HG03280 (cell line): ENCODE results near the gene PRKAG2.

Source experiments
- ATAC-seq: cut with Tn5 transposase; IDR thresholded peaks from one replicate; pipeline ENCODE4 v1.9.1; 2021; ENCODE audit warnings: mild to moderate bottlenecking, moderate library complexity; ENCODE audit not compliant: unreplicated experiment

PRKAG2 gene

DNA sequence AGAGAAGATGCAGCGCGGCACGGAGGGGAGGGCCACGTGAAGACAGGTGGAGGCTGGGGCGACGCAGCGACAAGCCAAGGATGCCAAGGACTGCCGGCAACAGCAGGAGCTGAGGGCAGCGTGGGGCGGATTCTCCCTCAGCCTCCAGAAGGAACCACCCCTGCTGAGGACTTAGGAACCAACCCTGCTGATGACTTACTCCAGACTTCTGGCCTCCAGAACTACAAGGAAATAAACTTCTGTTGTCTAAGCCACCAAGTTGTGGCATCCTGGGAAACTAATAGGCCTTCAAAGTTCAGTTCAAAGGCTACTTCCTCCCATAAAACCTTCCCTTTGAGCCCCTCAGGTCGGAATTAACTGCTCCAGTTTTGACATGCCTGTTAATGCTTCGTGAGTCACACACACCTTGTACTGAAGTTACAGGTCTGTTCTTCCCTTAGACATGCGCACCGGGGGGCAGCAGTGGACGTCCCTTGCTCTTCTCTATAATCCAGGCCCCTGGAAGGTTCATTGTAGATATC is 268.8 kb downstream of the PRKAG2 start:
- no peak for ATAC-seq

DNA sequence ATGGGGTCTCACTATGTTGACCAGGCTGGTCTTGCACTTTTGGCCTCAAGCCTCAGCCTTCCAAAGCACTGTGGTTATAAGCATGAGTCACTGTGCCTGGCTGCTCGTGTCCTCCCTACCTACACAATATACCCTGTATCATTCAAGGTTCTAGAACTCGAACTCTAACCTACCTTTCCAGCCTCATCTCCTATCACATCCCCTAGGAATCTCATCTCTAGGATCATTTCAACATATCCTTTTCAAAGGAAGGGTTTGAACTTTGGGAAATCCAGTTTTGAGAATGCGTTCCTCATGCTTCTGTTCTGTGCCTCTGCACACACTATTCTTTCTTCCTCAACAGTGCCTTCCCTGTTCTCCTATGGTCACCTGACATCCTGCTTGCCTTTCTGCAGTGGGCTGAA is 269.4 kb downstream of the PRKAG2 start:
- ATAC-seq, result no peak

DNA sequence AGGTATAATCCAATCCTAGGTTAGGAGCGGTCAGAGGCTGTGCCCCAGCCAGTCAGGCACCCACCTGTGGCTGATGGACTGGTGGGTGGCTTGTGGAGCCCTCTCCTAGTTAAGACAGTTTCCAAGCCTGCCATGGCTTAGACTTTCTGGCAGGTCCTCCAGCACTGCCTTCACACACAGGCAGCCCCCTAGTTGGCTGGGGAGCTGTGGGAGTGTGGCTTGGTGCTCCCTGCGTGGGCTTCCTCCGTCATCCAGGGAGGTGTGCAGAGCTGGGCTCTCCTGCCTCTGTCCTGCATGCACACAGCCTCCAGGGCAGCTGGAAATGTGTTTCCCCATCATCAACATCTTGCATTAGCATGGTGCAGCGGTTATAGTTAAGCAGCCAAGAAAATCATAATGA is 273.0 kb downstream of the PRKAG2 start:
- ATAC-seq, result no peak

DNA sequence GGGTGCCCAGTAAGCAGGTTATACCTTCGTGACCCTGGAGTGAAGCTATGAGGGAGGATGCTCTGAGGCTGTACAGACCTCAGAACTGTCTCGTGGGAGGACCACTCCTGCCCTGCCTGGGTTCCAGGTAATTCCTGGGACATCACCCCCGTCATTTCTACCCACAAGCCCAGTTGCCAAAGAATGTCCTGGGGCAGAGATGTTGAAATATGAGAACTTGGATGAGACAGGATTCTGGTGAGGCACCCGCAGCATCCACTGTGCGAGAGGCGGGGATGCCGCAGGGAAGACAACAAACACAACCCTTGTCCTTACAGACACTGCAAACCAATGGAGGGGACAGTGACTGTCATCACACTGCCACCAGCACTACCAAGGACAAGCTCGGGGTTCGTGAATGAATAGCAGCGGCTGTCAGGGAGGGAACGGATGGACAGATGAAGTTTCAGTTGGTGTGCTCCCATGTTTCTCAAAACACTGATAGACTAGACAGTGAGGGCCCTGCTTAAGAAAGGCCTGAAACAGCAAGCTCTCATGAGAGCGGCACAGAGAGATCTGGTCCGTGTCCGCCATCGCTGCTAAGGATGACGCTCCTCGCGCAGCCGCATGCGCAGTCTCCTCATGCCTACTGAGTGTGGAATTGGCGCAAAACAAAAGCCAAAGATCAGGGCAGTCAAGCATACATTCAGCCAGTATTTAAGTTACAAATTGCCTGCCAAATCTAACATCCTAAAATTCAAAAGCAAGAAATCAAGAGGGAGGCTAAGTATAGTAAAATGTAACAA is 275.2 kb downstream of the PRKAG2 start:
- no peak for ATAC-seq

DNA sequence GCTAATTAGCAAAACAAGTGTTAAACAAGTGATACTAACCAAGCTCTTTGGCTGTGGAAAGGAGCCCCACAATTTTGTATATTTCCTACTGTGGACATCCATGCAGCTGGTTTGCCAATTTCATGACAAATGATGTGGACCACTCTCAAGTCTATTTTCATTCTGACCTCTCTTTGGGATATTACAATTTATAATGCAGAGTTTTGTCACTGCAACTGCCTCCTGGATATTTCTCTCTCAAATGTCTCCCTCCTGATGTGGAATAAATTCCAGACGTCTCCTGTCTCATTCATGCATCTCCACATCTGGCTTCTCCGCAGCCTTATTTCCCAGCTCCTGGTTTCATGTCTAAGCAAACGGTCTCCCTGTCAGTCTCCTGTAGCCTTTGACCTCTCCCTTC is 276.6 kb downstream of the PRKAG2 start:
- no peak for ATAC-seq

DNA sequence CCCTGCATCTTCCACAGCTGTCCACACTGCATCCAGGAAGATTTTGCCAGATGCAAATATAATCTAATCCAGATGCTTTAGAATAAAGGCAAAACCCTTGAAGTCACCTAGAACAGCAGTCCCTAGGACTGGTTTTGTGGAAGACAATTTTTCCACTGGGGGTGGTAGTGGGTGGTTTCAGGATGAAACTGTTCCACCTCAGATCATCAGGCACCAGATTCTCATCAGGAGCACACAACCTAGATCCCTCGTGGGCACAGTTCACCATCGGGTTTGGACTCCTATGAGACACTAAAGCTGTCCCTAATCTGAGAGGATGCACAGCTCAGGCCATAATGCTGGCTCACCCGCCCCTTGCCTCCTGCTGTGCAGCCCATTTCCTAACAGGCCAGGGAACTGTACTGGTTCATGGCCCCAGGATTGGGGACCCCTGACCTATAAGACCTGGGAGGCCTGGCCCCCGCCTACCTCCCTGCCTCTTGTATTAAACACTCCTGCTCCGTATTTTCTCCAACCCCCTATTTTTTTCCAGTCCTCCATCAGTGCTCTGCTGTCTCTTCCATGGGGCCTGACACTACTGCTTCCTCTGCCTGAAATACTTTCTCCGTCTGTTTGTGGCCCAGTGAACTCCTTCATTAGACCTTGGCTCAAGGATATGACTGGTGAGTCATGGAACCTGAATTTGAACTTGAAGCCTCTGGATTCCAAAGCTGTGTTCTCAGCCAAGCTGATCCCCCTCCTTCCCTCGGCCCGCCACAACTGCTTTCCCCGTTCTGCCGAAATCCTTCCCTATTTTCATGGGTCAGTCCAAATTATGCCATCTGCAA is 277.3 kb downstream of the PRKAG2 start:
- ATAC-seq, result no peak

DNA sequence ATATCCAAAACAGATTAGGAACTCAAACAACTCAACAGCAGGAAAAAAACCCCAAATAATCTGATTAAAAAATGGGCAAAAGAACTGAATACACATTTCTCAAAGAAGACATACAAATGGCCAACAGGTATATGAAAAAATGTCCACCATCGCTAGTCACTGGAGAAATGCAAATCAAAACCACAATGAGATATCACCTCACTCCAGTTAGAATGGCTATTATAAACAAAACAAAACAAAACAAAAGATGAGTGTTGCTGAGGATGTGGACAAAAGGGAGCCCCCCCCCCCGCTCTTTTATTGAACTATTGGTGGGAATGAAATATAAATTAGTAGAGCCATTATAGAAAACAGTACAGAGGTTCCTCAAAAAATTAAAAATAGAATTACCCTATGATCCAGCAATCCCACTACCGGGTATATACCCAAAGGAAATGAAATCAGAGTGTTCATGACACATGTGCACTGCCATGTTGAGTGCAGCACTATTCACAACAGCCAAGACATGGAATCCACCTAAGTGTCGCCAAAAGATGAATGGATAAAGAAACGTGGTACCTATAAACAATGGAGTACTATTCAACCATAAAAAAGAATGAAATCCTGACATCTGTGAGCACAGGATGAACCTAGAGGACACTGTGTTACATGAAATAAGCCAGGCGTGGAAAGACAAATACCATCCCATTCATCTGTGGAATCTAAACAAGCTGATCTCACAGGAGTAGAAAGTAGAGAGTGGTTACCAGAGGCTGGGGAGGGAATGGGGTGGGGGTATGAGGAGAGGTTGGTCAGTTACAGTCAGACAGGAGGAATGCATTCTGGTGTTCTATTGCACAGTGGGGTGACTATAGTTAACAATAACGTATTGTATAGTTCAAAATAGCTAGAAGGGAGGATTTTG is 279.1 kb downstream of the PRKAG2 start:
- no peak for ATAC-seq

DNA sequence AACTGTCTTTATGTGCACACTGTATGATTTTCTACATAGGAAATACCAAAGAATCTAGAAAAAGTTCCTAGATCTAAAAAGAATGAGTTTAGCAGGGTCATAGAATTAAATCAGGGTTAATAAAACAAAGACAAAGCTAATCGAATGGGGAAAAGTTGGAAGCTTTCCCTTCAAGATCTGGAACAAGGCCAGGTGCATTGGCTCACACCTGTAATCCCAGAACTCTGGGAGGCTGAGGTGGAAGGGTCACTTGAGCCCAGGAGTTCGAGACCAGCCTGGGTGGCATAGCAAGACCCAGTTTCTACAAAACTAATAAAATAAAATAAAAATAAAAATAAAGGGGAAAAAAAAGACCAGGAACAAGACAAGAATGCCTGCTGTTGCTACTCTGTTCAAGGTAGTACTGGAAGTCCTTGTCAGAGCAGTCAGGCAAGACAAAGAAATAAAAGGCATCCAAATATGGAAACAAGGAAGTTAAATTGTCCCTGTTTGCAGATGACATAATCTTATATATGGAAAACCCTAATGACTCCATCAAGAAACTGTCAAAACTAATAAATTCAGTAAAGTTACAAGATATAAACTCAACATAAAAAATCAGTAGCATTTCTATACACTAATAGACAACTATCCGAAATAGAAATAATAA is 281.1 kb downstream of the PRKAG2 start:
- no peak for ATAC-seq

DNA sequence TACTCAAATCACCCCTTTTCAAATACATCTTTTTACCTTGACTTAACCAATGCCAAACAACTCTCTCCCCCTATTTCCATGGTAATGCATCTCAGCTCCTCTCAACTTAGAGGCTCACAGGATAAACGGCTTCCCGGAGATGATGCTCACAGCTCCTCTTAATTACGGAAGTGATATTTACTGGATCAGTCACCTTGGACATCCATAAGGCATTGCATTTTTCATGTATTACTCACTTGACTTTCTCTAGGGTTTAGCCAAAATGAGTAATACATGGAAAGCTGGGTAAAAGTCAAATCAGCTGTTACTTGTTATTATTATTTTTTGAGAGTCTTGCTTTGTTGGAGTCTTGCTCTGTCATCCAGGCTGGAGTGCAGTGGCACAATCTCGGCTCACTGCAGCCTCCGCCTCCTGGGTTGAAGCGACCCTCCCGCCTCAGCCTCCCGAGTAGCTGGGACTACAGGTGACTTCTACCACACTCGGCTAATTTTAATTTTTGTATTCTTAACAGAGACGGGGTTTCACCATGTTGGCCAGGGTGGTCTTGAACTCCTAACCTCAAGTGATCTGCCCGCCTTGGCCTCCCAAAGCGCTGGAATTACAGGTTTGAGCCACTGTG is 283.9 kb downstream of the PRKAG2 start:
- ATAC-seq, result no peak

DNA sequence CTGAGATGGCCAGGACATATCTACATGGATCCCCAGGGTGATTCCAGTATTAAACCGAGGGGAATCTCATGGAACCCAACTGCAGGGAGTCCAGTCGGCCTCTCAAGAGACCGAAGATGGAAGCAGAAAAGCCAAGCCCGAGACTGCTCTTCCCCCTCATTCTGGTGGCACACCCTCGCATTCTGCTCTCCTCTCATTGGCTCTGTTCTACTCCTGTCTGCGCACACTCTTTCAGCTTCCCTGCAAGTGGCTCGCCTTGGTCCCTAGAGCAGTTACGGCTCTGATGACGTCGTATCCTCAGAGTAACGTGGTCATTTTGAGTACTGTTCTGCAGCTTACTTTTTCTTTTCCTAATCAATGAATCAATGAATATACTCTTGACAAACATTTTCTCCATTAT is 284.6 kb downstream of the PRKAG2 start:
- ATAC-seq, result no peak

DNA sequence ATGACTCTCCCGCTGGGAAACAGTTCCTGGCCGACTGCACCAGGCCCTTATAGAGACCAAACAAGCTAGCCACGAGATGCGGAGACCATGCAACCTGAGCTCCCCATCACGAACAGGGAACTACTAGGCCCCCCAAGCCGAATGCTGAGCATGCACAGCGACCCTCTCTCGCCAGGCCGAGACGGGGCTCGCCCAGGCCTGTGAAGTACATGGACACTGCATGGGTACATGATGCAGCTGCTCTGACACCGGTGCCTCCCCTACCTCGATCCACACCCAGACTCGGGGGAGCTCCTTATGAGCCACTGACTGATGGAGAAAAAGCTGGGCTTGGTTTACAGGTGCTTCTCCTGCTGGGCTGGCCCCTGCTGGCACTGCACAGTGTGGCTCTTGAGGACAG is 285.0 kb downstream of the PRKAG2 start:
- ATAC-seq, result no peak

DNA sequence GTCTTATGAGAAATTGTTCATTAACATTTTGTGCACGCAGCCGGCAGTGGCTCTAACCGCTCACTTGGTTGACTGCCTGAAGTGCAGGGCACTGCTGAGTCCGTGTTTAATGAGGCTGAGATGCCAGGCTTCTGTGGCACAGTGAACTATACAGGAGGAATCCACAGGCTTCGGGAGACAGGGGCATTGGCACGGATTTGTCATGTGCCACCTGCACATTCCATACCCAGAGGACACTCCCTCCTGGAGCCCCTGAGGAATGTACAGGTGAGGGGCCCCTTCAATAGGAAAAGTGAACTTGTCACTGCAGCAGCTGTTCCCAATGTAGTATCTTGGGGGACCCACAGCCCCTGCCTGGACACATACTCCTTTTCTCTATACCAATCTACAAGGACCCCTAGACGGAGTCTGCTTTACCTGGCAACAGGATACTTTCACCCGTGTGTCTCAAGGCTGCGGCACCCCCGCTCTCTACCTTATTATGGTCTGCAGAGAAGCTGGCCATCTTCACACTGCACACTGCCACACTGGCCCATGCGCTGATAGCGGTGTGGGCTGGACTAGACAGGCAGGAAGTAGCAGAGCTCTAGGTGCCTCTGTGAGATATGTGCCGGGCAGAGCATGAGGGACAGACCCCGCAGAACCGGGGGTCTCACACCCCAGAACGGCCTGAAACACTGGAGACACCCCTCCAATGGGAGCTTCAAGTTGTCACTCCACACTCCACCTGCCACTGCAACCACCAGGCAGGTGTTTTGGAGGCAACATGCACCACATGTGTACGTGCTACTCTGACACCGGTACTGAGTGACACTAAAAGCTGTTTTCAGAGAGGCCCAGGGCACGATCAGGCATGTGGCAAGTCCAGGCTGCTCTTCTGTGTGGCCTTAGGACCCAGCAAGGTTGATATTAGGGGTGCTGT is 285.8 kb downstream of the PRKAG2 start:
- ATAC-seq, result no peak

DNA sequence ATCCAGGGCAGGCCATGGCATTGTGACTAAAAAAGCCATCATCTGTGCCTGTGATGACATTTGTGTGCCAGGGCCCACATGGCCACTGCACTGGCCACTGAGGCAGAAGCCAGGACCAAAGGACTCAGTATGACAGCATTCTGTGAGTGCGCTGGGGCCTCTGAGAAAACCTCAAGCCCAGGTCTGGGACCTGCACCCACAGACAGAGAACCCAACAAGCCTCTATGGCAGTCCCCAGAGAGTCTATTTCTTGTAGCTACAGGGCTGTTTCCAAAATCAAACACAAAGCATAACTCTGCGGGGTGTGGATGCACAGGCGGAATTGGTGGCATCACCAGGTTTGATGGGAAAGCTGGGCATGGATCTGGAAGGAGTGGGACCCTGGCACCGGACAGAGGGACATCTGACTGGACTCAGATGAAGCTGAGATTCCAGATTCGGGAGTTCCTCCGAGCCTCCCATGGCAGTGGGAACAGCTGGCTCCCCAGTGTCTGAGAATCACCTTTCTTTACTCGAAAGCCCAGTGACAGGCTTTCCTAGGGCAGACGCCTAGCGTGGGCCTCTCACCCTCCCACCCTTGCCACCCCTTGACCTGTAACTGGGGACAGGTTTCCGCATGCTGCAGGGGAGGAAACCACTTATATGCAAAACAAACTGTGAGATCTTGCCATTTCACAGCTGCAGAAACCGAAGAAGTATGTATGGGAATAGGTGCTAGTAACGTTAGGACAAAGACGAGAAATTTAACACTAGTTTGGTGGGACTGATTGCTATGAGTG is 286.7 kb downstream of the PRKAG2 start:
- ATAC-seq, result peak; percentile 93

DNA sequence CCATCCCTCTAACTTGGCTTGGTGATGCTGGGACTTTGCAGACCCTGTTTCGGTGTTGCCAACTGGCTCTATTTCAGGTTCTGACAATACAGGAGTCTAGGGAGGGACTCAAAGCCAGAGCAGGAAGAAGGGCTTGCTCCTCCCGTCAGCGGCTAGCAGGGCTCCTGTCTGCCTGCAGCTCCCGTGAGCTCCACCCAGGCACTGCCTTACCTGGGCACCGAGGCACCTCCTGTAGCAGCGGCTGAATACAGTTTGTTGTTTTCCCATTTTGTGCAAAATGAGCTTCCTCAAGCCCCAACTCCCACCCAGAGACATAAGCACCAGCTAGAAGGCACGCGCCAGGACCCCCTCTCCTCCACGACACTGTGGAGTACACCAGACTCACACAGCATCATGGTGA is 287.9 kb downstream of the PRKAG2 start:
- no peak for ATAC-seq

DNA sequence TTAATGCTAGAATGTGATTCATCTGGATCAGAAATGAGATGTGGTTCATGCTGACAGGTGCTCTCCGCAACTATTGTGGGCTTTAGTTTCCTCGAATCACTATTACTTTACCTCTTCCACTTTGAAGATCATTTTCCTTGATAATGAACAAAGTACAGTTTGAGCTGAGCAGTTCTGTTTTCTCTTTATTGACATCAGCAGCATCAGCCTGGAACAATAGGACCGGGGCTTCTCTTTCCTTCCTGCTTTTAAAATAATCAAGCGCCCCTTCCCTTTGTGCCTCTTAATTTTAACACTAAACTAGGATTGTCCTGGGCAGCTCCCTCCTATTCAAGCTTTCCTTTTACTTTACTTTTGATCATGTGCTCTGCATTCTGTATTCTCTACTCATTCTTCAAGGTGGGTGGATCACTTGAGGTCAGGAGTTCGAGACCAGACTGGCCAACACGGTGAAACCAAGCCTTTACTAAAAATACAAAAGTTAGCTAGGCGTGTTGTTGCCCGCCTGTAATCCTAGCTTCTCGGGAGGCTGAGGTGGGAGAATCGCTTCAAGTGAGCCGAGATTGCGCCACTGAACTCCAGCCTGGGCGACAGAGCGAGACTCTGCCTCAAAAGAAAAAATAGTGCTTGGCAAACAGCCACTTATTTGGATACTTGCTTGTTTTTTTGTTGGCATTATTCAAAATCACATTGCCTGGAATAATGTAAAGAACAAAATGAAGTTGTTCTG is 290.2 kb downstream of the PRKAG2 start:
- no peak for ATAC-seq

DNA sequence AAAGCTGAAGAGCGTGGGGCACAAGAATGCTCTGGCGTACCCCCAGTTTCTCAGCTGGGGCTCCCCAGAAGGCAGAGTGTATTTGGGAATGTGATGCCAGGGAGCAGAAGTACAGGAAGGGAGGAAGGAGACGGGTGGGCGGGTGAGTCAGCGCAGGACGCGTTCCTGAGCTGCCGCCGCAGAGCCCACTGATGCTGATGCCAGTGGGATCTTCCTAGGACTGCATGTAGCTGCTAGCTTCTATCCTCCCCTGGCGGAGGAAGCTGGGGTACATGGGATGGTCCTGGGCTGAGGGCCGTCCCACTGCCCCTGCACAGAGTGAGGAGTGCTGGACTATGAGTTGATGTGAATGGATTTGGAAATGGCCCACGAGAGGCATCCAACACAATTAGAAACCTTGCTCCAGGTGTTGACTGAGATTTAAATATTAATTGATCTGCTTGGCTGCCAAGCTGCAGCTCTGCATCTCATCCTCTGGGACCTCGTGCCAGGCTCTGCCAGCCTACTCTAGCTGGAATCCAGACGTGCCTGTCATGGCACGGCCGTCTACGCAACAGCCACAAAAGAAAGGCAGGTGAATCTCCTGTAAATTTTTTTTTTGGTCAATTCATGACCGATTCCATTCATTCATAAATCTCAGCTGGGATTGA is 291.0 kb downstream of the PRKAG2 start:
- ATAC-seq, result no peak

DNA sequence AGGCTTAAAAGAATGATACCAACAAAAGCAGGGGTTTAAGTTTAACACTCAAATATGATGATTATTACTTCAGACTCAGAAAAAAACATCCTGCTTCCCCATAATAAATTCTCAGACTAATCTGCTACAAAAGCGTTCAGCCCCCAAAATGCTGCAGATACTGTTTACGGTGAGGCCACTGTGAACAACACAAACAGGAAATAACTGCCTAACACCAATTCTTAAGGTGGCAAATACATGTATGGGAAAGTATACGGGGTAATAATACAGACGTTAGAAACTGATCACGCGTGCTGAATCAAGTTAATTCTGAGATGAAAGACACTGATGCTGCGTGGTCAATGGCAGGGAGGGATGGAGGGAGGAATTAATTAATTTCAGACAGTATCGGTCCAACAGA is 295.2 kb downstream of the PRKAG2 start:
- no peak for ATAC-seq
